HG03521 (cell line): ENCODE data around the gene PRR12.

ENCODE experiments used
- ATAC-seq: cut with Tn5 transposase; IDR thresholded peaks from one replicate; pipeline ENCODE4 v1.9.1; 2021; ENCODE audit warnings: mild to moderate bottlenecking, moderate library complexity; ENCODE audit not compliant: unreplicated experiment

The PRR12 gene

GRCh38 chr19:49564616-49565045 is 26.4 kb upstream of the PRR12 start:
- ATAC-seq, result no peak

- no peak for ATAC-seq
Observed at GRCh38 chr19:49565261-49565660, 25.7 kb upstream of the PRR12 start.

GRCh38 chr19:49566302-49566701 is 24.7 kb upstream of the PRR12 start:
- ATAC-seq, result no peak

GRCh38 chr19:49567861-49568441 is 23.0 kb upstream of the PRR12 start:
- ATAC-seq, result no peak

GRCh38 chr19:49570138-49570856 is 20.7 kb upstream of the PRR12 start:
- no peak for ATAC-seq

GRCh38 chr19:49570997-49571676 is 19.8 kb upstream of the PRR12 start:
- no peak for ATAC-seq

- no peak for ATAC-seq
Observed at GRCh38 chr19:49573009-49573408, 18.0 kb upstream of the PRR12 start.

- ATAC-seq, result no peak
Observed at GRCh38 chr19:49573425-49573824, 17.6 kb upstream of the PRR12 start.

GRCh38 chr19:49574206-49574755 is 16.7 kb upstream of the PRR12 start:
- ATAC-seq, result no peak

- ATAC-seq, result no peak
Observed at GRCh38 chr19:49579193-49579592, 11.8 kb upstream of the PRR12 start.

GRCh38 chr19:49579947-49580263 is 11.1 kb upstream of the PRR12 start:
- ATAC-seq, result peak; percentile 4

GRCh38 chr19:49580264-49581006 is 10.5 kb upstream of the PRR12 start, which contains the start of gene NOSIP:
TSS of gene NOSIP (minus strand) at chr19:49580556. CDS start at chr19:49560691, 19,865 bp downstream.
- peak; percentile 86 for ATAC-seq

GRCh38 chr19:49581007-49581508 is 9.9 kb upstream of the PRR12 start, which contains the start of gene PRRG2:
TSS of gene PRRG2 (plus strand) at chr19:49581316. CDS start at chr19:49583220, 1,904 bp downstream.
- ATAC-seq, result no peak

- no peak for ATAC-seq
Observed at GRCh38 chr19:49583239-49583638, 7.7 kb upstream of the PRR12 start.

- no peak for ATAC-seq
Observed at GRCh38 chr19:49585023-49585422, 6.0 kb upstream of the PRR12 start.

GRCh38 chr19:49587227-49587626 is 3.8 kb upstream of the PRR12 start:
- no peak for ATAC-seq

GRCh38 chr19:49588365-49589122 is 2.4 kb upstream of the PRR12 start:
- ATAC-seq, result no peak

GRCh38 chr19:49589502-49589905 is 1.5 kb upstream of the PRR12 start:
- no peak for ATAC-seq

- peak; percentile 56 for ATAC-seq
Observed at GRCh38 chr19:49590071-49590970, 661 bp upstream of the PRR12 start.
